Measurements from ENCODE around the gene GPR162.

The GPR162 gene

DNA sequence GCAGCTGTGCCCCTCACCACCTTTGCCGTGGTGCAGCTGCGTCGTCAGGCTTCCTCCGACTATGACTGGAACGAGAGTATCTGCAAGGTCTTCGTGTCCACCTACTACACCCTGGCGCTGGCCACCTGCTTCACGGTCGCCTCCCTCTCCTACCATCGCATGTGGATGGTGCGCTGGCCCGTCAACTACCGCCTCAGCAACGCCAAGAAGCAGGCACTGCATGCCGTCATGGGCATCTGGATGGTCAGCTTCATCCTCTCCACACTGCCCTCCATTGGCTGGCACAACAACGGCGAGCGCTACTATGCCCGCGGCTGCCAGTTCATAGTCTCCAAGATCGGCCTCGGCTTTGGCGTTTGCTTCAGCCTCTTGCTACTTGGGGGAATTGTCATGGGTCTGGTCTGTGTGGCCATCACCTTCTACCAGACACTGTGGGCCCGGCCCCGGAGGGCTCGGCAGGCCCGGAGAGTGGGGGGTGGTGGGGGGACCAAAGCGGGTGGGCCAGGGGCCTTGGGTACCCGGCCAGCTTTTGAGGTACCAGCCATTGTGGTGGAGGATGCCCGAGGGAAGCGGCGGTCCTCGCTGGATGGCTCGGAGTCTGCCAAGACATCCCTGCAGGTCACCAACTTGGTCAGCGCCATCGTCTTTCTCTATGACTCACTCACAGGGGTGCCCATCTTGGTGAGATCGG, 2.6 kb downstream of the GPR162 start:
- DNase-seq: no peak

DNA sequence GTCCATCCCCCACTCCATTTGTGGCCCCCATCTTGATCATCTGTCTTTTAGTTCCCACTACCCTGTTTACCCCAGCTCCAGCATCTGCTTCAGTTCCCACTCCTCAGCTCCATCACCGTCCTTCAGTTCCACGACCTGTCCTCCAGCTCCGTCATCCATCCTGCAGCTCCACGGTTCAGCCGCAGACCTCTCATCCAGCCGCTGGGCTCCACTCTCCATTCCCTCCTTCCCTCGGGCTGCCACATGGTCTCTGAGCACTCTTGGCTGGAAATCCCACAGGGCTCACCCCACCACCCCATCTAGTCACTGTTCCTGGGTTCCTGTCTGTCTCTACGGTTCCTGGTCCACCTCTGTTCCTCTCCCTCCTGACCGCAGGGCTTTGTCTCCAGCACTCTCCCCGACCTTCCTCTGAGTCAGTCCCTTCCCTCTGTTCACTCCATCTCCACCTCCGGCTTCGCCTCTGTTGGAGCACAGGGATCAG, 3.3 kb downstream of the GPR162 start:
- DNase-seq: no peak

DNA sequence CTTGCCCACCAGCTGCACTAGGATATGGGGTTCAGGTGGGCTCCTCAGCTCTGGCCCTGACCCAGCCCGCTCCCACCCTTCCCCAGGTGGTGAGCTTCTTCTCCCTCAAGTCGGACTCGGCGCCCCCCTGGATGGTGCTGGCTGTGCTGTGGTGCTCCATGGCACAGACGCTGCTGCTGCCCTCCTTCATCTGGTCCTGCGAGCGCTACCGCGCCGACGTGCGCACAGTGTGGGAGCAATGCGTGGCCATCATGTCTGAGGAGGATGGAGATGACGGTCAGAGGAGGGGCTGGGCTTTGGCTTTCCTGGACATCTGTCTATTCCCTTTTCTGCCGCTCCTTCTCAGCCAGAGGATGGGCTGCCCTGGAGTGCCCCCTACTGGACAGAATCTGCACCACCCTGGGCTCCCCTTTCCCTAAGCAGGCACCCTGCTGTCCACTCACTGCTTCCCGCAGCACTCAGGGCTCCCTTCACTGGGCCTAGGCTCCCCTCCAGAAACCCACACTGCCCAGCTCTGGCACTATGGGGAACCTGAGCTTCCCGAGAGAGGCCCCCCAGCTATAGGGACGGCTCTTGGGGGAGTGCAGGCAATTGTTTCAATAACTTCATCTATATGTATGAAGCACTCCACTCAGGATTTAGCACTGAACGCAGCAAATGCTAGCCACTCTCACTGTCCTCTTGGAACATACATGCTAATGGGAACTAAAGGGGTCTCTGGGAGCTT, 3.9 kb downstream of the GPR162 start:
- DNase-seq: peak; percentile 83

DNA sequence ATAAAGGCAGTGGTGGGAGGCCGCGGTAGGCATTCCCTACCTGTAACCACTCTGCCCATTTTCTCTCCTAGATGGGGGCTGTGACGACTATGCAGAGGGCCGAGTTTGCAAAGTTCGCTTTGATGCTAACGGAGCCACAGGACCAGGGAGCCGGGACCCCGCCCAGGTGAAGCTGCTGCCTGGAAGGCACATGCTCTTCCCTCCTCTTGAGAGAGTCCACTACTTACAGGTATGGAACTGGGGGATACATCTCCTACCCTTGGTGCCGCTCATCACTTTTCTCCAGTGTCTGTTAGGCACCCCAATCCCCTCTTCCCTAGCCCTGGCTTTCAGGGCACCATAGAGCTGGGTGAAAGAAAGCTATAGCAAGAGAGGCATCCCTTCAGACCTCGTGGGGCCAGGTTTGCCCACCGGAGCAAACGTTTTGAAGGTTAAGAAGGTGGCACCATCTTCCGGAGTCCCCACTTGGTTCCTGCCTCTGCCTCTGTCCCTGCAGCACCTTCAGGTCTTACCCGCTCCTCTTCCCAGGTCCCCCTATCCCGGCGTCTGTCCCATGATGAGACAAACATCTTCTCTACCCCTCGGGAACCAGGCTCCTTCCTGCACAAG, 4.6 kb downstream of the GPR162 start:
- no peak for DNase-seq

DNA sequence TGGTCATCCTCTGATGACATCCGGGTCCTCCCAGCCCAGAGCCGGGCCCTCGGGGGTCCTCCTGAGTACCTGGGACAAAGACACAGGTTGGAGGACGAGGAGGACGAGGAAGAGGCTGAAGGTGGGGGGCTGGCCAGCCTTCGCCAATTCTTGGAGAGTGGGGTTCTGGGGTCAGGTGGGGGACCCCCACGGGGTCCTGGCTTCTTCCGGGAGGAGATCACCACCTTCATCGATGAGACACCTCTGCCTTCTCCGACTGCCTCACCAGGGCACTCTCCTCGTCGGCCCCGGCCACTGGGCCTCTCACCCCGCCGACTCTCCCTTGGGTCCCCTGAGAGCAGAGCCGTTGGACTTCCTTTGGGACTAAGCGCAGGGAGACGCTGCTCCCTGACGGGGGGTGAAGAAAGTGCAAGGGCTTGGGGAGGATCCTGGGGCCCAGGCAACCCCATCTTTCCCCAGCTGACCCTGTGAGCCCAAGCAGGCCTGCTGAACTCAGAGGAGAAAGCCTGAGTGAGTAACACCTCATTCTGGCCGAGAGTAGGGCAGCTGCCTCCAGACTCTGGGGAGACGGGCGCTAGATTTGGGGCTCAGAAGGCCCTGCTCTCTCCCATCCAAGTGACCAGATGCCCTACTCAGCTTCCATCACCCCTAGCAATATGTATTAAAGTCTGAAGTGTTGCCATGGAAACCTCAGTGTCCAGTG, 5.3 kb downstream of the GPR162 start:
- DNase-seq: no peak

DNA sequence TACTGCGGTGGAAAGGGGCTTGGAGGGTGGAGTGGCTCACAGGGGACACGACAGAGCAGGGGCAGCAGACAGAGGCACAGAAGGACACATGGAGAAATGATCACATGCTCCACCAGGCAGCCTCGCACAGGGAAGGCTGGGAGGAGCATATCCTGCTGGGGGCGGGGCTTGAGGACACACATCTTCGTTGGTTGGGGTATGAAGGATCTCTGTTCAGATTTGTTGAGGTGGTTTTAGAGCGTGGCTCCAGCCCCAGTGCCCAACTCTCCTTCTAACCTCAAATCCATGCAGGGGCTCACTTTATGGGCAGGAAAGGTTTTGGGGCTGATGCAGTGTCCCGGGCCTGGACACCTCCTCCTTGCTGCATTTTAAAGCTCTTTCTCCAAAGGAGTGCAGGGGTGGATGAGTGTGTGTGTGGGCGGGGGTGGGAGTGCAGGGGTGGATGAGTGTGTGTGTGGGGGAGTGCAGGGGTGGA, 5.9 kb downstream of the GPR162 start:
- DNase-seq: peak; percentile 20

DNA sequence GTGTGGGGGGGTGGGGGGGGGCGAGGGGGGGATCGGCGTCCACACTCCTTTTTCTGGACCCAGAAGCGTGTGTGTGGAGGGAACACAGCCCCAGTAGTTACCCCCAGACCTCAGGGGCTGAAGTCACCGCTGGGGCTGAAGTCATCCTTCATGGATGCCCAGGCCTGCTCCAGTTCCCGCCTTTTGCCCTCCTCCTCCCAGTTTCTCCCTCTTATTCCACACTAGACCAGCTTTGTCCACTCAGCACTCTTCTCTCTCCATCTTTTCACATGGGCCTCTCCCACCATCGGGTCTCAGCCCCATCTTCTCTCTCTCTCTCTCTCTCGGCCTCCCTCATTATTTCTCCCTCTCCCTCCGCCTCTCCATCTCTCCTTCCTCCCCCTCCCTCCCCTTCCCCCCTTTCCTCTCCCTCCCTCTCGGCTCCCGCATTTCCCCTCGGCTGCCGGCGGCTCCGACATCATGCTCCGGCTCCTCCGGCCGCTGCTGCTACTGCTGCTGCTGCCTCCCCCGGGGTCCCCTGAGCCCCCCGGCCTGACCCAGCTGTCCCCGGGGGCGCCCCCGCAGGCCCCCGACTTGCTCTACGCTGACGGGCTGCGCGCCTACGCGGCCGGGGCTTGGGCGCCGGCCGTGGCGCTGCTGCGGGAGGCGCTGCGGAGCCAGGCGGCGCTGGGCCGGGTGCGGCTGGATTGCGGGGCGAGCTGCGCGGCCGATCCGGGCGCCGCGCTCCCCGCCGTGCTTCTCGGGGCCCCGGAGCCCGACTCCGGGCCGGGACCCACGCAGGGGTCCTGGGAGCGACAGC, 6.6 kb downstream of the GPR162 start, which contains the start of gene P3H3:
TSS of gene P3H3 (plus strand) at position 426 of the 799 bp plus-strand sequence. CDS start at position 460, 34 bp downstream.
- peak; percentile 26 for DNase-seq

DNA sequence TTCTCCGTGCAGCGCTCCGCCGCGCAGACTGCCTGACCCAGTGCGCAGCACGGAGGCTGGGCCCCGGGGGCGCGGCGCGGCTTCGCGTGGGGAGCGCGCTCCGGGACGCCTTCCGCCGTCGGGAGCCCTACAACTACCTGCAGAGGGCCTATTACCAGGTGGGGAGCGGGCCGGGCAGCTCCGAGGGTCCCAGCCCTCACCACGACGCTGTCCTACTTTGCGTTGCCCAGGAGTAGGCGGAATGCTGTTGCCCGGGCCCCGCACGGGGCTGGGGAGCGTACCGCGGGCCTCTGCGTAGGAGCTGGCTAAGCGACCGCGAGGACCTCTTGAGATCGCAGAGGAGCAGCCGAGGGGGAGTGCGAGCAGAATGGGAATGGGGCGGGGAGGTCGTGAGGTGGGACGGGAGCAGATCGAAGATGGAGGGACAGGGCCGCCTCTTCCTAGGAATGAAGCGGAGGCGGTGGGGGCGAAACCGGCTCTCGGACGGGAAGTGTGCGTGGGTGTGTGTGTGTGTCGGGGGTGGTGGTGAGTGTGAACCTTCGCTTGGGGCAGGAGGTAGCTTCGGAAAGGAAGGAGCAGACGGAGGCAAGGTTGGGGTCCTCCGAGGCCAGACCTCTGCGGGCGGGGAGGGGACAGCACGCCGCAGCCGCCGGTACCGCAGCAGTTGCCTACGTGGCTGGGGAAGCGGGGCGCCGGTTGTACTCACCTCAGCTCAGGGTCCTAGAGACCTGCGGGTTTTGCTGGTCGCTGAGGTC, 7.3 kb downstream of the GPR162 start:
- peak; percentile 26 for DNase-seq

DNA sequence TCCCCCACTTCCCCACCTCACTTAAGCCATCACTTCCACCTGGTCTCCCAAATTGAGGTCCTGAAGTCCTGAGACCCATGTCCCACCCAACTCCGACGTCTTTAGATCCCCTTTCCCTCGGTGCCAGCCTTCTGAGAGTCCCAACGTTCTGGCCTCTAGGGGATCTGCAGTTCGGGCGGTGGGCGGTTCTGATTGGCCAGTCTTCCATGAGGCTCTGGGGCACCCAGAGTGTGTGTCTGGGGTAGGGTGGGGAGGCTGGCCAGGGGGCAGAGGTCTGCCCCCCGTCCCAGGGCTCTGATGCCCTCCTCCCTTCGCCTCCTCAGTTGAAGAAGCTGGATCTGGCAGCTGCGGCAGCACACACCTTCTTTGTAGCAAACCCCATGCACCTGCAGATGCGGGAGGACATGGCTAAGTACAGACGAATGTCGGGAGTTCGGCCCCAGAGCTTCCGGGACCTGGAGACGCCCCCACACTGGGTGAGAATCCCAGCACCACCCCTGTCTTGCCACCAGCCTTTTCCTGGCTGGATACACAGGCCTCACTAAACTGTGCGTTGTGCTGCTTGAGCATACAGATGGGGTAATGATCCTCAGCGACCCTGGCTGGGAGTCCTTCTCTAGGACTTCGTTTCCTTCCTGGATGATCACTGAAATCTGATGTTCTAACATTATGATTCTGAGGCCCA, 8.1 kb downstream of the GPR162 start:
- no peak for DNase-seq

DNA sequence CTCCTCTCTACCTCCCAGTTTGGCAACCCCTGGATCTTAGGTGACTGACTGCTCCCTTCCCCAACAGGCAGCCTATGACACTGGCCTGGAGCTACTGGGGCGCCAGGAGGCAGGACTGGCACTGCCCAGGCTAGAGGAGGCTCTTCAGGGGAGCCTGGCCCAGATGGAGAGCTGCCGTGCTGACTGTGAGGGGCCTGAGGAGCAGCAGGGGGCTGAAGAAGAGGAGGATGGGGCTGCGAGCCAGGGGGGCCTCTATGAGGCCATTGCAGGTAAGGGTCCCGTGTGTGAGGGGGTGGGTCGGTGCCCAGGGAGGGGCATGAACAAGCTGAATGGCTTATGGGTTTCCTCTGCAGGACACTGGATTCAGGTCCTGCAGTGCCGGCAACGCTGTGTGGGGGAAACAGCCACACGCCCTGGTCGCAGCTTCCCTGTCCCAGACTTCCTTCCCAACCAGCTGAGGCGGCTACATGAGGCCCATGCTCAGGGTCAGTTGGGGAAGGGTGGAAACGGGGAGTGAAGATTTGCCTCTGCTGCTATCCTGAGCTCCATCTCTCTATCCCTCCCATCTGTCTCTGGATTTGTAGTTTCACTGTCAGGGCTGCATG, 8.8 kb downstream of the GPR162 start:
- no peak for DNase-seq

DNA sequence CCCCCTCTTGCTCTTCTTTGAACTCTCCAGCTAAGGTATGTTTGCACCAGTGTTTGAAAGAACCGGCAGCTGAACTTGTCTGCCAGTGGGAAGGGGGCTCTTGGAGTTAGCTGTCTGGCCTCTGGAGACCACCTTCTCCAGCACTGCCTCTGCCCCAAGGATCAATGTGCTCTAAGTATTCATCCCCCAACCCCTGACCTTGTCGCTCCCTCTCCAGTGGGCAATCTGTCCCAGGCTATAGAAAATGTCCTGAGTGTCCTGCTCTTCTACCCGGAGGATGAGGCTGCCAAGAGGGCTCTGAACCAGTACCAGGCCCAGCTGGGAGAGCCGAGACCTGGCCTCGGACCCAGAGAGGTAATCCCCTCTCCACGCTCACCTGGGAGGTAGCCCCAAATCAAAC, 9.4 kb downstream of the GPR162 start:
- no peak for DNase-seq

DNA sequence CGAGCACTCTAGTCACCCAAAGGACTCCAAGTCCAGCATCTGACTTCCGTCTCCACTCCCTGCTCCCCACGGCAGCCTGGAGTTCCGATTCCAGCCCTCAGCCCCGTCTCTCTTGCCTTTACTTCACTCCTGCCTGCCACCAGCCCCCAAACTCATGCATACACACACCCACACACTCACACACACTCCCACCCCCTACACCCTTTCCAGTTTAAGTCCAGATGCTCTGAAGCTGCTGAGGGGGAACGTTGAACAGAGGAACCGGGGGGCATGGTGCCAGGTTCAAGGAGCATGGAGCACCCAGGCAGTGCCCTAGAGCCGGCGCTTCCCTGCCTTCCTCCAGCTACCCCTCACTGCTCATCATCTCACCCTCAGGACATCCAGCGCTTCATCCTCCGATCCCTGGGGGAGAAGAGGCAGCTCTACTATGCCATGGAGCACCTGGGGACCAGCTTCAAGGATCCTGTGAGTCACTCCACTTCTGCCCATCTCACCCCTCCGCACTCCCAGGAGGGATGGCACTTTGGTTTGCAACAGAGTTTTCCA, 9.9 kb downstream of the GPR162 start:
- no peak for DNase-seq

DNA sequence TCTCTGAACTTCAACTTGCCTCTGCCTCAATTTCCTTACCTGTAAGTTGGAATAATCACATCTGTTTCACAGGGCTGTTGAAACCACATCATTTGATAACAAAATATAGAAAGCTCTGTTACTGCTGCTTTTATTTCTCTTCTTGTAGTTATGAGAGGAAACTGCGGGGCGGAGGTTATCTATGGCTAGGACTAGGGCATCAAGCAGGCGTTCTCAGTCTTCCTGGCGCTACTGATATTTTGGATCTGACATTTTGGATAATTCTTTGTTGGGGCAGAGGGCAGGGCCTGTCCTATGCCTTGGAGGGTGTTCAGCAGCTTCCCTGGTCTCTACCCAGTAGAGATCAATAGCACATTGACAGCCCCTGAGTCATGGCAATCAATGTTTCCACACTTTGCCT, 10.5 kb downstream of the GPR162 start:
- no peak for DNase-seq

DNA sequence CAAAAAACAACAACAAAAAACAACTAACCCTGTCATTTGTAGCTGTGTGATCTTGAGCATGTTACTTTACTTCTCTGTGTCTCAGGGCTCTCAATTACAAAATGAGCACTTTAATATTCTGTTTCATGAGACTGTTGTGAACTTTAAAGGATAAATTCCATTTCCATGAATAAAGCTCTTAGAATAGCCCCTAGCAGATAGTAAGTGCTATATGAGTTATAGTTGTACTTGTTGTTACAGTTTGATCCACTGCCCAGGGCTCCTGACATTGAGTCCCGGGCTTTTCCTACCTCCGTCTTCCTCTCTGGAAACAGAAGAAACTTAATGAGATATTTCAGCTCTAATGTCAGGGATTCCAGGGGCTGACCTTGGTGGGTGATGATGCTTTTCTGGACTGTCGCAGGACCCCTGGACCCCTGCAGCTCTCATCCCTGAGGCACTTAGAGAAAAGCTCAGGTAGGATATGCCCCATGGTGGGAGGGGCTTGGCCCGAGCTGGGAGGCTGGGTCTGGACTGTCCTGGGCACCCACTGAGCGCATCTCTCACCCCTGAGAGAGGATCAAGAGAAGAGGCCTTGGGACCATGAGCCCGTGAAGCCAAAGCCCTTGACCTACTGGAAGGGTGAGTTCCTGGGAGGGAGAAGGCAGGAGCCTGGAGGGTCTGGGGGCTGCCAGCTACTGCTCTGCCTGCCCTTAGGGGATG, 11.7 kb downstream of the GPR162 start:
- DNase-seq: no peak

DNA sequence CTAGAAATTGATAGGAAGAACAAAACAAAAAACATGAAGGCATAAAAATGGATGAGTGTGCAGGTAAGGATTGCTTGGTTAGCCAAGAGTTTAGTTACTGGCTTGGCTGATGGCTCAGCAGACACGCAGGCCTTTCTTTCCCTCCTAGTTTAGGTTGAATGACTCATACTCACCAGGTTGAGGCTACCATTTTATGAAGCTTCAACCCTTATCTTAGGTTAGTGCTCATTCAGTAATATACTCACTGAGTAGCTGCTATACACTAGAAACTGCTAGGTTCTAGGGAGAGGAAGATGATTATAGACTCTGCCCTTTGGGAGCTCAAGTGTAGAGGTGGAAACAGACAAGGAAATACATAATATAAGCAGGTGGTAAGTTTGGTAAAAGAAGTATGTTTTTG, 12.6 kb downstream of the GPR162 start:
- DNase-seq: no peak

DNA sequence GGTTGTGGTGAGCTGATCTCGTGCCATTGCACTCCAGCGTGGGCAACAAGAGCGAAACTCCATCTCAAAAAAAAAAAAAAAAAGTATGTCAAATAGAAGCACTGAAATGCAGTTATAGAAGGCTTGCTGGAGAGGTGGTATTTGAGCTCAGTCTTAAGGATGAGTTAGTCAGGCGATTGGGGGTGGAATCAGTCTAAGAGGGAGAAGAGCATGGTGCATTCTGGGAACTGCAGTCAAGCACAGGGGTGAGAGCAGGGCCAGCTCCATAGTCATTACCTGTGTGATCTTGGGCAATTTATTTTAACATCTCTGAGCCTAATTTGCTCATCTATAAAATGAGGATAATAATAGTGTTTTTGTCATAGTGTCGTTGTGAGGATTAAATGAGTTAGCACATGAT, 13.3 kb downstream of the GPR162 start:
- no peak for DNase-seq

DNA sequence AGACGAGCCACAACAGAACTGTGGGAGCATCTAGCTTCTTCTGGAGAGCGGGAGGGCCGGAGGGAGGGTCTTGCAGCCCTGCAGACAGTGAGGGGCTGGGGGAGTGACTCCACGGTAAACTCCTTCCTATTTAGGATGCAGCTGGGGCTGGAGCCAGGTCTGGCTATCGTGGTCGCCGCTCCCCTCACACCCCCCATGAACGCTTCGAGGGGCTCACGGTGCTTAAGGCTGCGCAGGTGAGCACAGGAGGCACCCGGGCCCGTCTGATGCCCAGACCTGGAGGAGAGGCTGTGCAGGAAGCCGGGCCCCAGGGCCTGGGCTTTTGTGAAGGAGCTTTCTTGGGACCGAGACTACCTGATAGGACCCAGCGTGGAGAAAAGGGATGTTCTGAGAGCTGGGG, 15.2 kb downstream of the GPR162 start:
- no peak for DNase-seq

DNA sequence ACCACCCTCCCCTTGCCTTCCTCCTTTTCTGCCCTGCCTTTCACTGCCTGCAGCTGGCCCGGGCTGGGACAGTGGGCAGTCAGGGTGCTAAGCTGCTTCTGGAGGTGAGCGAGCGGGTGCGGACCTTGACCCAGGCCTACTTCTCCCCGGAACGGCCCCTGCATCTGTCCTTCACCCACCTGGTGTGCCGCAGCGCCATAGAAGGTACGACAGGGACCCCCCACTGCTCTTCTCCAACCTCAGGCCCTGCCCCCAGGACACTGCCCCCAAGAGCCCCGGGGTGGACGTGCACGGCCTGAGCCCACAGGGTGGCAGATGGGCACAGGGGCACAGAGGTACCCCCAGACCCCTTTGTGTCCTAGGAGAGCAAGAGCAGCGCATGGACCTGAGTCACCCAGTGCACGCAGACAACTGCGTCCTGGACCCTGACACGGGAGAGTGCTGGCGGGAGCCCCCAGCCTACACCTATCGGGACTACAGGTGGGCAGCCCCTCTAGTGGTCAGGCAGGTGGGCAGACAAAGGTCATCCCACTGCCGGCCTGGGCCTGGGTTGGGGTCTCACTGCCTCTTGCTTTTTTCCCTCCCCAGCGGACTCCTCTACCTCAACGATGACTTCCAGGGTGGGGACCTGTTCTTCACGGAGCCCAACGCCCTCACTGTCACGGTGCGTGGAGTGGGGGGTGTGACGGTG, 15.9 kb downstream of the GPR162 start:
- DNase-seq: no peak

DNA sequence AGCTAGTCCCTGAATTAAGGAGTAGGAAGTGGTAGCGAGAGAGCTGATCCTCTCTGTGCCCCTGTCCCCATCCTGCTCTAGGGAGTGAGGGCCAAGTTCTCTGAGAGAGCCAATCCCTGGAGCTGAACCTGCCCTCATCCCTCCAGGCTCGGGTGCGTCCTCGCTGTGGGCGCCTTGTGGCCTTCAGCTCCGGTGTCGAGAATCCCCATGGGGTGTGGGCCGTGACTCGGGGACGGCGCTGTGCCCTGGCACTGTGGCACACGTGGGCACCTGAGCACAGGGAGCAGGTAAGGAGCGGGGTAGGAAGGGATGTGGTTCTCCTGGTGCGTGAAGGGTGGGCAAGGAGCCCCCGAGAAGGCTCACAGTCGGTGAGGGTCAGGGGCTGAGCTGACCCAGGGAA, 17.2 kb downstream of the GPR162 start:
- no peak for DNase-seq

Data from T-helper 9 cell (primary cell).